HG03354 (cell line): ENCODE measurements around the gene SEZ6L.

Experiments used
- ATAC-seq: cut with Tn5 transposase; IDR thresholded peaks from one replicate; pipeline ENCODE4 v1.9.1; 2021; ENCODE audit warnings: mild to moderate bottlenecking; ENCODE audit not compliant: unreplicated experiment, poor library complexity, severe bottlenecking

The SEZ6L gene

GRCh38 chr22:26169315-26170111, at the start of gene SEZ6L:
Gene SEZ6L, plus strand, starts transcription at chr22:26169462. Its CDS starts 208 bp downstream, at chr22:26169670.
- ATAC-seq: no peak

GRCh38 chr22:26122920-26123468, 46.3 kb upstream of the SEZ6L start:
- no peak for ATAC-seq

- ATAC-seq: no peak
Observed at GRCh38 chr22:26124991-26125725, 44.1 kb upstream of the SEZ6L start.

- no peak for ATAC-seq
Observed at GRCh38 chr22:26127126-26127525, 42.1 kb upstream of the SEZ6L start.

- ATAC-seq: no peak
Observed at GRCh38 chr22:26127556-26127955, 41.7 kb upstream of the SEZ6L start.

- ATAC-seq: no peak
Observed at GRCh38 chr22:26131589-26132154, 37.6 kb upstream of the SEZ6L start.

- ATAC-seq: no peak
Observed at GRCh38 chr22:26134654-26135330, 34.5 kb upstream of the SEZ6L start.

- ATAC-seq: no peak
Observed at GRCh38 chr22:26135806-26136205, 33.5 kb upstream of the SEZ6L start.

- no peak for ATAC-seq
Observed at GRCh38 chr22:26139310-26139709, 30.0 kb upstream of the SEZ6L start.

GRCh38 chr22:26141831-26142230, 27.4 kb upstream of the SEZ6L start:
- ATAC-seq: no peak

GRCh38 chr22:26143806-26144325, 25.4 kb upstream of the SEZ6L start:
- ATAC-seq: no peak

GRCh38 chr22:26159886-26160285, 9.4 kb upstream of the SEZ6L start:
- no peak for ATAC-seq

- ATAC-seq: no peak
Observed at GRCh38 chr22:26161746-26162145, 7.5 kb upstream of the SEZ6L start.

GRCh38 chr22:26162926-26163325, 6.3 kb upstream of the SEZ6L start:
- ATAC-seq: no peak

GRCh38 chr22:26164174-26164573, 5.1 kb upstream of the SEZ6L start:
- ATAC-seq: no peak

GRCh38 chr22:26168330-26168851, 871 bp upstream of the SEZ6L start:
- ATAC-seq: no peak

GRCh38 chr22:26168939-26169314, 335 bp upstream of the SEZ6L start:
- ATAC-seq: no peak

GRCh38 chr22:26170112-26170492, 840 bp downstream of the SEZ6L start:
- no peak for ATAC-seq

GRCh38 chr22:26170795-26171580, 1.7 kb downstream of the SEZ6L start:
- no peak for ATAC-seq
